Measurements from ENCODE around the gene MCTP1.

DNA sequence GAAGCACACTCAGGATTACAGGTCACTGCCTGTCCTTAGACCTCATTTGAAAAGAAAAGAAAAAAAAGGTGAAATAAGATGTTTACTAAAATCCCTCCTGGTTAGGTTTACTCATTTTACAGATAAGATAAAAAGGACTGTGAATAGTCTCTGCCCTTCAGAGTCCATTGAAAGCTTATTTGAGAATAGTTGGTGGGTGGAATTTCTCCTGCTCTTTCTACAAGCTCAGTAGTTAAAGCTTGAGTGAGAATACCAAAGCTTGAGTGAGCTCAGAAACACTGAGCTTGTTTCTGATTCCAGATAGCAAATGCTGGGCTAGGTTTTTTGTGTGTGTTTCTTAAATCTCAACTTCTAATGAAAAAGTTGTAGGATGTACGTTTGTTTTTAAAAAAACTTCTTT, 559.8 kb downstream of the MCTP1 start:
- TF ChIP-seq CTCF (IDR thresholded peaks at IDR 0.05; ENCODE audit: poor library complexity, severe bottlenecking) (no peak), MXI1 (conservative IDR thresholded peaks at IDR 0.05; ENCODE audit: poor library complexity, severe bottlenecking) (no peak)

Data from neural cell (in vitro differentiated cells).